AG08395 (cell line): ENCODE results near the gene LRRC63.

Experiments used
- DNase-seq: peaks from one replicate; pipeline ENCODE4 v3.0.0; 2012; ENCODE audit warnings: mixed read lengths, low spot score

Gene LRRC63

GRCh38 chr13:46313024-46313423 is 101.3 kb downstream of the LRRC63 start:
- no peak for DNase-seq

- DNase-seq, result no peak
These were observed 101.9 kb downstream of the LRRC63 start for GRCh38 chr13:46313432-46314257.

- DNase-seq, result no peak
These were observed 102.9 kb downstream of the LRRC63 start for GRCh38 chr13:46314587-46314986.

- no peak for DNase-seq
These were observed 103.3 kb downstream of the LRRC63 start for GRCh38 chr13:46315036-46315435.

GRCh38 chr13:46315491-46316075 is 103.9 kb downstream of the LRRC63 start:
- no peak for DNase-seq

GRCh38 chr13:46317120-46317519 is 105.4 kb downstream of the LRRC63 start:
- DNase-seq, result peak; percentile 26

- DNase-seq, result no peak
These were observed 107.3 kb downstream of the LRRC63 start for GRCh38 chr13:46318986-46319385.

GRCh38 chr13:46320406-46320805 is 108.7 kb downstream of the LRRC63 start:
- no peak for DNase-seq

- DNase-seq, result no peak
These were observed 109.1 kb downstream of the LRRC63 start for GRCh38 chr13:46320821-46321220.

GRCh38 chr13:46321494-46322225 is 109.9 kb downstream of the LRRC63 start:
- DNase-seq, result peak; percentile 78

GRCh38 chr13:46324976-46325375 is 113.2 kb downstream of the LRRC63 start:
- peak; percentile 29 for DNase-seq
